GM21423 (cell line): ENCODE results near the gene FHOD3.
"Not testable (repeated sequence)": the region's sequence is repeated elsewhere in the genome, so short reads cannot be mapped to it uniquely, and the experiment has no call there.

Experiments used
- ATAC-seq: cut with Tn5 transposase; IDR thresholded peaks from one replicate; pipeline ENCODE4 v1.9.1; 2021; ENCODE audit warnings: mild to moderate bottlenecking, moderate library complexity; ENCODE audit not compliant: unreplicated experiment

Gene FHOD3

GRCh38 chr18:36441426-36442240 is 144.1 kb downstream of the FHOD3 start:
- ATAC-seq = no peak

GRCh38 chr18:36442717-36443116 is 145.2 kb downstream of the FHOD3 start:
- ATAC-seq = no peak

GRCh38 chr18:36446059-36446458 is 148.5 kb downstream of the FHOD3 start:
- no peak for ATAC-seq

- no peak for ATAC-seq
These were observed 151.1 kb downstream of the FHOD3 start for GRCh38 chr18:36448384-36449290.

- no peak for ATAC-seq
These were observed 151.9 kb downstream of the FHOD3 start for GRCh38 chr18:36449451-36449850.

- no peak for ATAC-seq
These were observed 152.8 kb downstream of the FHOD3 start for GRCh38 chr18:36450264-36450663.

- no peak for ATAC-seq
These were observed 154.1 kb downstream of the FHOD3 start for GRCh38 chr18:36451454-36452251.

- ATAC-seq = no peak
These were observed 156.7 kb downstream of the FHOD3 start for GRCh38 chr18:36454245-36454644.

GRCh38 chr18:36454848-36455458 is 157.4 kb downstream of the FHOD3 start:
- ATAC-seq = no peak

GRCh38 chr18:36455931-36456330 is 158.4 kb downstream of the FHOD3 start:
- no peak for ATAC-seq

- ATAC-seq = no peak
These were observed 159.1 kb downstream of the FHOD3 start for GRCh38 chr18:36456622-36457021.

GRCh38 chr18:36457683-36458082 is 160.2 kb downstream of the FHOD3 start:
- no peak for ATAC-seq

- ATAC-seq = no peak
These were observed 160.8 kb downstream of the FHOD3 start for GRCh38 chr18:36458306-36458705.

GRCh38 chr18:36459203-36459602 is 161.7 kb downstream of the FHOD3 start:
- ATAC-seq = no peak

GRCh38 chr18:36459786-36460185 is 162.3 kb downstream of the FHOD3 start:
- ATAC-seq = no peak

GRCh38 chr18:36460324-36460850 is 162.9 kb downstream of the FHOD3 start:
- no peak for ATAC-seq

GRCh38 chr18:36460854-36461253 is 163.3 kb downstream of the FHOD3 start:
- ATAC-seq = no peak

GRCh38 chr18:36461551-36461987 is 164.1 kb downstream of the FHOD3 start:
- ATAC-seq = no peak

- not testable (repeated sequence) for ATAC-seq
These were observed 166.0 kb downstream of the FHOD3 start for GRCh38 chr18:36463516-36463915.

- ATAC-seq = no peak
These were observed 166.7 kb downstream of the FHOD3 start for GRCh38 chr18:36464126-36464651.
